Cardiac muscle cell (in vitro differentiated cells and primary cell): ENCODE data around the gene DOK5. TPM values are rescaled to one million over a fixed set of nuclear protein-coding genes. Genes with fewer than 3 reads are reported as not detected.

ENCODE experiments used
- DNase-seq, 2 donors: peaks; one replicate each; pipeline versions ENCODE4 v3.0.0 to v3.0.0-alpha.2; 2010 to 2017; ENCODE audit warnings: low read depth in 1 of 2, low spot score in 1 of 2
- H3K27ac ChIP-seq: fragments of 200-600 bp; sonication (generic); 2 replicates; pipeline ENCODE4 v1.5.1; 2016
- H3K27me3 ChIP-seq: fragments of 200-600 bp; sonication (generic); 2 replicates; pipeline ENCODE4 v1.6.0; 2016; ENCODE audit warnings: control low read depth
- H3K36me3 ChIP-seq: fragments of 200-600 bp; sonication (generic); 2 replicates; pipeline ENCODE4 v1.5.1; 2016; ENCODE audit warnings: control low read depth
- H3K4me1 ChIP-seq: fragments of 200-600 bp; sonication (generic); 2 replicates; pipeline ENCODE4 v1.8.1; 2017; ENCODE audit warnings: low read depth, mild to moderate bottlenecking, mixed run types
- H3K4me3 ChIP-seq: fragments of 200-600 bp; sonication (generic); 2 replicates; pipeline ENCODE4 v1.5.1; 2016; ENCODE audit warnings: mild to moderate bottlenecking
- H3K9me3 ChIP-seq: fragments of 200-600 bp; sonication (generic); 2 replicates; pipeline ENCODE4 v1.5.1; 2017; ENCODE audit warnings: low read depth, mild to moderate bottlenecking, control low read depth
- polyA plus RNA-seq: library from polyadenylated mRNA; unstranded; fragments of >200 nt; fragmentation: Nextera tagmentation; extraction: Ambion mirVana; gene quantifications from 2 replicates; pipeline ENCODE4 v1.2.1, GENCODE V29; 2016
- total RNA-seq: library from RNA; depleted of rRNA; stranded (reverse); fragments of >200 nt; gene quantifications from 2 replicates; pipeline ENCODE4 v1.2.3, GENCODE V29; 2016
- TF ChIP-seq, protein P1 (sequence below): IDR thresholded peaks from 2 replicates; pipeline ENCODE4 v1.5.1; 2012; ENCODE audit warnings: low read depth, mild to moderate bottlenecking, low read length

Gene DOK5
- total and polyA plus RNA-seq, 2 experiments from 2014 or later = 1.4 to 1.6 TPM

DNA sequence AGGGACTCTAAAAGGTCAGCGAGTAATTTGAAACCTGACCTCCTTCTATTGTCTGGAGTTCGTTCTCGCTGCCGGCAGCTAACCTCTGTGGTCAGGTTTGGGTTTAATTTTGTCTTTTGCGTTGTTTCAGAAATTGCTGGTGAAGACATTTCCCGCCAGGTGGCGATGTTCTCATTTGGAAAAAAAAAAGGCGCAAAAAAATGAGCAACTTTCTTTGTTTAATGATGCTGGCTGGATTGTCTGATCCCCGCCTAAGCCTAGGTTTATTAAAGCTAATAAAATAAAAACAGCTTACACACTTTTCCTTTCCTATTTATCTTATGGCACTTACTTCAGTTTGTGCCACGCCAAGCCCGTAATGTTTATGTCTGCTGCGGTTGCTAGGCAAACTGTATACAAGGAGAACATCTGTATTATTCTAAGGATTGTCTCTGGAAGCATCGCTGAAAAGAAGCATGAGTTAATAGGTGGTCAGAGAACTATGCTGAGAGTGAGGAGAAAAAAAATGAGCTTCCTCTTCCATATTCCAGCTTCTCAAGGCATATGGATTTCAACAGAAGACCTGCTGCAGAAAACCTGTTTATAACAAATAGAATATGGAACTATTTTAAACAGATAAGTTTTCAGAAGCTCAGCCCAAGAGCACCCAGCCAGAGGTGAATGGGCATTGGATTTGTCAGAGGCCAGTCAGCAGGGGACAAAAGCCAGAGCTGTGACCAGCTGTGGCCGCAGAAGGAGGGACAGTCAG lies 205.7 kb downstream of the DOK5 start:
- Histone ChIP-seq H3K4me3 (no peak overlapping the region), H3K27ac (no peak overlapping the region), H3K27me3 (no peaks in the 10 kb centered on the region), H3K9me3 (no peaks in the 10 kb centered on the region), H3K4me1 (peaks cover 5% of the 10 kb centered on the region), H3K36me3 (no peaks in the 10 kb centered on the region)
- TF ChIP-seq, protein P1, sequence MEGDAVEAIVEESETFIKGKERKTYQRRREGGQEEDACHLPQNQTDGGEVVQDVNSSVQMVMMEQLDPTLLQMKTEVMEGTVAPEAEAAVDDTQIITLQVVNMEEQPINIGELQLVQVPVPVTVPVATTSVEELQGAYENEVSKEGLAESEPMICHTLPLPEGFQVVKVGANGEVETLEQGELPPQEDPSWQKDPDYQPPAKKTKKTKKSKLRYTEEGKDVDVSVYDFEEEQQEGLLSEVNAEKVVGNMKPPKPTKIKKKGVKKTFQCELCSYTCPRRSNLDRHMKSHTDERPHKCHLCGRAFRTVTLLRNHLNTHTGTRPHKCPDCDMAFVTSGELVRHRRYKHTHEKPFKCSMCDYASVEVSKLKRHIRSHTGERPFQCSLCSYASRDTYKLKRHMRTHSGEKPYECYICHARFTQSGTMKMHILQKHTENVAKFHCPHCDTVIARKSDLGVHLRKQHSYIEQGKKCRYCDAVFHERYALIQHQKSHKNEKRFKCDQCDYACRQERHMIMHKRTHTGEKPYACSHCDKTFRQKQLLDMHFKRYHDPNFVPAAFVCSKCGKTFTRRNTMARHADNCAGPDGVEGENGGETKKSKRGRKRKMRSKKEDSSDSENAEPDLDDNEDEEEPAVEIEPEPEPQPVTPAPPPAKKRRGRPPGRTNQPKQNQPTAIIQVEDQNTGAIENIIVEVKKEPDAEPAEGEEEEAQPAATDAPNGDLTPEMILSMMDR = peak; percentile 72
- peak; percentile 58 to 64 for DNase-seq

DNA sequence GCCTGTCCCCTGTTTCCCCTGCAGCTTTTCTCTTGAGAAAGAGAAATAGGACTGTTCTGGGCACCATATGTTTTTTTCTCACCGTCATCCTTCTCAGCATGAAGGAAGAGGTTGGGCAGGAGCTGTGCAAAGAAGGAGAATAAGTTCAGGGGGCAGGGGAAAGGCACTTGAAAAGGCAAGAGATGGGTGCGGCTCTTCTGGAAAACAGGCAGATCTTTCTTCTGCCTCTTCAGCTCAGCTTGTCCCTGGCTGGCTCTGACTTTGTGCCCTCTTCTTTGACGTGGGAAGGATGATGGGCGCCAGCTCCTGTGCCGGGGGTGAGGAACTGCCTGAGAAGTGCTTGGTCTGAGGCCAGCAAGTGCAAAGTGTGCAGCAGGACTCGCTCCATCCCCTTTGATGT lies 206.5 kb downstream of the DOK5 start:
- no peaks in the 10 kb centered on the region for H3K27me3 ChIP-seq
- no peaks in the 10 kb centered on the region for H3K9me3 ChIP-seq
- TF ChIP-seq, protein P1 = no peak
- H3K4me3 ChIP-seq = no peak overlapping the region
- H3K36me3 ChIP-seq = no peaks in the 10 kb centered on the region
- no peak for DNase-seq
- H3K27ac ChIP-seq = no peak overlapping the region
- H3K4me1 ChIP-seq = peaks cover 5% of the 10 kb centered on the region

DNA sequence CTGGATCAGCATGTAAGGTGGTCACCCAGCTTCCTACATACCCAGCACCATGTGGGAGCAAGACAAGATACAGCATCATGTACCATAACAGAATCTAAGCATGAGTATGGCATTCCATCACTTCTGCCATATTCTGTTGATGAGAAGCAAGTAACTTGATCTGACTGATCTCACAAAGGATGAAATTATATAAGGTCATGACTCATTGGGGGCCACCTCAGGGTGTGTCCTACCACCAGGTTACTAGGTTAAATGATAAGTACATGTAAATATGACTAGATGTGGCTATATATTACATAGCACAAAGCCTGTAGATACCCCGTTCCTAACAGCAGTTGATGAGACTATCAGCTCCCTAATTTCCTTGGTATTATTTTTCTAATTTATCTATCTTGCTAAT lies 213.1 kb downstream of the DOK5 start:
- no peak for DNase-seq
- Histone ChIP-seq H3K4me1 (no peaks in the 10 kb centered on the region), H3K36me3 (no peaks in the 10 kb centered on the region), H3K4me3 (no peak overlapping the region), H3K27me3 (no peaks in the 10 kb centered on the region), H3K9me3 (no peaks in the 10 kb centered on the region), H3K27ac (no peak overlapping the region)
- TF ChIP-seq, protein P1 = no peak

DNA sequence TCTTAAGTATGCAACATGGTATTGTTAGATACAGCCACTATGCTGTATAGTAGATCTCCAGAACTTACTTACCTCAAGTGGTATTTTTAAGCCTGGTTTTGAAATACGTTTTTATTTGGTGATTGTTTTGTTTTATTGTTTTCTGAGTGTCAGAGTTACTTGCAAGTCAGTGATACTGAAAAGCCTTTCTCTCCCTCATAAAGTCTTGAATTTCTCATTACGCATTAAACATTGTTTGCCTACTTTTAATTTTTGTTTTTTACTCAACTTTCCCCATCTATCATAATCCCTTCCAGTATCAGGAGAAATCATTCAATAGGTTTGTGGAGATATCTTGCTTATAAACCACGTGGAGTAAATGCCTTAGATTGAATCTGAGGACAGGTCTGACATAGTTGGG lies 214.9 kb downstream of the DOK5 start:
- no peaks in the 10 kb centered on the region for H3K4me1 ChIP-seq
- H3K36me3 ChIP-seq = no peaks in the 10 kb centered on the region
- no peak overlapping the region for H3K27ac ChIP-seq
- no peaks in the 10 kb centered on the region for H3K9me3 ChIP-seq
- TF ChIP-seq, protein P1 = no peak
- no peak overlapping the region for H3K4me3 ChIP-seq
- no peaks in the 10 kb centered on the region for H3K27me3 ChIP-seq
- DNase-seq = no peak

DNA sequence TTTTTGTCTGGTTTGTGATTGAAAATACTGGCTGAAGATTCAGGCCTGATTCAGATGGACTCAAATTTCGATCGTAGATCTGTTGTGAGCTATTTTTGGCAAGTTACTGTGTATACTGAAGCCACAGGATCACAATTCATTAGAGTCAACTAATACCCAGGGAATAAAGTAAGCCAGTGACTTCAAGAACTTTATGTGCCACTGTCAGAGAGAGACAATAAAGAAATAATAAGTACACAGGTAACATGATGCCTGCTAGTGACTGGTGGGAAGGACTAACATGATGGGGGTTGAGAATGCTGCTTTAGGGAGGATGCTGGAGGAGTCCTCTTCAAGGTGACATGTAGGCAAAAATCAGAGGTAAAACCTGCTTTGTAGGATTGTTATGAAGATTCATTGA lies 215.9 kb downstream of the DOK5 start:
- H3K27ac ChIP-seq = no peak overlapping the region
- H3K27me3 ChIP-seq = no peaks in the 10 kb centered on the region
- TF ChIP-seq, protein P1 = no peak
- H3K4me3 ChIP-seq = no peak overlapping the region
- H3K9me3 ChIP-seq = no peaks in the 10 kb centered on the region
- DNase-seq = no peak
- H3K4me1 ChIP-seq = no peaks in the 10 kb centered on the region
- no peaks in the 10 kb centered on the region for H3K36me3 ChIP-seq
